CD14-positive monocyte (primary cell): ENCODE results near the gene CPB2. TPM values are rescaled to one million over a fixed set of nuclear protein-coding genes. Genes with fewer than 3 reads are reported as not detected.
A peak's percentile ranks its signal among the peaks of the same experiment; 100 is the strongest.

Source experiments
- DNase-seq, 3 donors: peaks; one replicate each; pipeline ENCODE4 v3.0.0-alpha.2; 2011 to 2022
- H2AFZ ChIP-seq: 2 replicates; pipeline ENCODE4 v1.6.0; 2012; ENCODE audit warnings: mild to moderate bottlenecking, low read depth, low read length, inconsistent platforms; ENCODE audit not compliant: insufficient read depth, poor library complexity, severe bottlenecking
- H3K27ac ChIP-seq, 2 donors: 1 replicate in 1 of 2; 2 replicates in 1 of 2; pipeline ENCODE4 v1.5.1; 2012 to 2013; ENCODE audit warnings: low read length in 2 of 2, control low read depth in 1 of 2, inconsistent platforms in 1 of 2, low read depth in 1 of 2, mild to moderate bottlenecking in 1 of 2
- H3K27me3 ChIP-seq, 2 donors: one replicate each; pipeline versions ENCODE4 v1.6.0 to v1.6.1; 2011 to 2013; ENCODE audit warnings: low read length in 2 of 2; ENCODE audit not compliant: control insufficient read depth in 2 of 2, insufficient read depth in 2 of 2
- H3K36me3 ChIP-seq, 2 donors: replicated peaks in 1 of 2; 1 replicate in 1 of 2; 2 replicates in 1 of 2; pipeline versions ENCODE4 v1.5.1 to v1.6.1; 2012 to 2013; ENCODE audit warnings: low read length in 2 of 2, control low read depth in 1 of 2, inconsistent platforms in 1 of 2, mild to moderate bottlenecking in 1 of 2; ENCODE audit not compliant: insufficient read depth in 2 of 2, control insufficient read depth in 1 of 2
- H3K4me1 ChIP-seq, 2 donors: 1 replicate in 1 of 2; 2 replicates in 1 of 2; pipeline versions ENCODE4 v1.5.1 to v1.6.1; 2012 to 2013; ENCODE audit warnings: low read length in 2 of 2, control low read depth in 1 of 2, inconsistent platforms in 1 of 2, mild to moderate bottlenecking in 1 of 2, moderate library complexity in 1 of 2; ENCODE audit not compliant: insufficient read depth in 2 of 2, control insufficient read depth in 1 of 2
- H3K4me2 ChIP-seq: replicated peaks from 2 replicates; pipeline ENCODE3; 2012; ENCODE audit warnings: low read length, moderate library complexity, mild to moderate bottlenecking; ENCODE audit not compliant: poor library complexity, severe bottlenecking; ENCODE audit errors: extremely low read depth
- H3K4me3 ChIP-seq, 3 experiments: fragments of 200-600 bp in 1 of 3; sonication (generic) in 1 of 3; replicated peaks in 1 of 3; 1 replicate in 2 of 3; 2 replicates in 1 of 3; pipeline ENCODE4 v1.5.1; 2011 to 2013; ENCODE audit warnings: low read length in 3 of 3, mild to moderate bottlenecking in 3 of 3, control low read depth in 2 of 3, low read depth in 2 of 3, inconsistent platforms in 1 of 3, moderate library complexity in 1 of 3
- H3K79me2 ChIP-seq: 2 replicates; pipeline ENCODE4 v1.6.0; 2012; ENCODE audit warnings: mild to moderate bottlenecking, control low read depth, inconsistent platforms, low read length, moderate library complexity; ENCODE audit not compliant: insufficient read depth
- H3K9ac ChIP-seq: 2 replicates; pipeline ENCODE4 v1.6.0; 2017; ENCODE audit warnings: low read length, mild to moderate bottlenecking; ENCODE audit not compliant: insufficient read depth, poor library complexity, severe bottlenecking
- H3K9me3 ChIP-seq, 2 donors: replicated peaks in 1 of 2; 1 replicate in 1 of 2; 2 replicates in 1 of 2; pipeline versions ENCODE4 v1.5.1 to v1.6.1; 2012 to 2013; ENCODE audit warnings: low read length in 2 of 2, control low read depth in 1 of 2; ENCODE audit not compliant: control insufficient read depth in 1 of 2, insufficient read depth in 1 of 2
- H4K20me1 ChIP-seq: 2 replicates; pipeline ENCODE4 v1.6.0; 2012; ENCODE audit warnings: mild to moderate bottlenecking, low read length, control low read depth, moderate library complexity; ENCODE audit not compliant: insufficient read depth
- H3K27ac Mint-ChIP-seq, 7 donors: one replicate each; pipeline ENCODE4 v1.8.0; 2020; ENCODE audit warnings: mild to moderate bottlenecking in 7 of 7, mixed read lengths in 7 of 7, moderate library complexity in 6 of 7, inconsistent platforms in 2 of 7
- H3K27me3 Mint-ChIP-seq, 3 donors: one replicate each; pipeline ENCODE4 v1.8.0; 2021 to 2022; ENCODE audit warnings: low read depth in 3 of 3, mild to moderate bottlenecking in 3 of 3, mixed read lengths in 3 of 3, moderate library complexity in 3 of 3, inconsistent platforms in 1 of 3
- H3K36me3 Mint-ChIP-seq, 2 donors: one replicate each; pipeline ENCODE4 v1.8.0; 2020; ENCODE audit warnings: mixed read lengths in 2 of 2, inconsistent platforms in 1 of 2, mild to moderate bottlenecking in 1 of 2
- H3K4me1 Mint-ChIP-seq: one replicate; pipeline ENCODE4 v1.8.0; 2020; ENCODE audit warnings: mild to moderate bottlenecking, mixed read lengths
- H3K4me3 Mint-ChIP-seq, 2 donors: one replicate each; pipeline ENCODE4 v1.8.0; 2020; ENCODE audit warnings: mild to moderate bottlenecking in 2 of 2, mixed read lengths in 2 of 2, moderate library complexity in 1 of 2
- H3K9me3 Mint-ChIP-seq, 7 donors: one replicate each; pipeline ENCODE4 v1.8.0; 2020 to 2022; ENCODE audit warnings: mixed read lengths in 7 of 7, mild to moderate bottlenecking in 6 of 7, moderate library complexity in 6 of 7, inconsistent platforms in 2 of 7
- CTCF ChIP-seq: fragments of 200-600 bp; IDR thresholded peaks from one replicate; pipeline ENCODE4 v1.8.0; 2022; ENCODE audit warnings: antibody characterized with exemption, mild to moderate bottlenecking
- WGBS: methylation state at CpG from one replicate; pipeline ENCODE4 v1.1.5; 2013; ENCODE audit warnings: missing lambda C conversion rate; ENCODE audit not compliant: insufficient coverage; 5-methylcytosine and 5-hydroxymethylcytosine counted together
- intact Hi-C, 2 donors: fragments of 100-400 bp; cut with micrococcal nuclease; formaldehyde crosslinking; loops; one replicate each; pipeline versions ENCODE4 v1.15.0 to v1.15.1; 2023
- polyA plus RNA-seq, 3 donors: library from polyadenylated mRNA; depleted of rRNA in 1 of 3; unstranded in 2 of 3; stranded (reverse) in 1 of 3; fragments of 300-500 nt in 2 of 3; fragments of >200 nt in 1 of 3; fragmentation: Illumina TruSeq in 2 of 3; gene quantifications; 1 replicate in 2 of 3; 2 replicates in 1 of 3; pipeline ENCODE4 v1.2.3, GENCODE V29; 2012 to 2021

Gene CPB2
- polyA plus RNA-seq, 3 donors = 0.15 to 0.18 TPM; not detected in 1

GRCh38 chr13:46143184-46143701 is 38.4 kb upstream of the CPB2 start:
- whole genome bisulfite sequencing = no CpG with 5 or more reads among the region's 4 CpGs
- no peak overlapping the region for H3K4me3 Mint-ChIP-seq

DNA sequence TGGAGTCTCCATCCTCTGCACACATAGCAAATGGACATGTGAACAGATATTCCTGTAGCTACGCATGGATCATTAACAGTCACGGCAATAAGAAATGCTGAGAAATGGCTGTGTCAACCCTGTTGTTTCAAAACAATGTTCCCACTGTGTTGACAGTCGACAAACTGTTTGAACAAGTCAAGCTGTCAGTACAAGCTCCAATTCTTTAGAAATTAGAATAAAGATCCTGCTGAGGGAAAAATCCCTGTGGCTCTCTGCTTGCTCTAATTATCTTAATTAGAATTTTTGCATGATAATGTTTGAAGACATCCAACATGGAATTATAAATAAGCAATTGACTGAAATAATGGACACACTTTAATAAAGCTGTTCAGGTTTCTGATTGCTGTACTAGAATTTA is 37.9 kb upstream of the CPB2 start:
- Histone ChIP-seq H3K9me3 (no peaks in the 10 kb centered on the region), H3K79me2 (peaks cover 89% of the 10 kb centered on the region), H3K4me3 (no peak overlapping the region), H3K9ac (no peak overlapping the region), H2AFZ (no peak overlapping the region), H3K4me1 (no peaks in the 10 kb centered on the region), H3K27ac (peak overlapping the region in 1 of 2 donors; percentile 20), H3K27me3 (no peaks in the 10 kb centered on the region), H3K4me2 (no peak overlapping the region), H3K36me3 (peaks cover 97 to 100% of the 10 kb centered on the region in 2 donors), H4K20me1 (peaks cover 100% of the 10 kb centered on the region)
- Mint-ChIP-seq H3K4me3 (no peak overlapping the region), H3K27me3 (no peaks in the 10 kb centered on the region), H3K36me3 (peaks cover 86 to 95% of the 10 kb centered on the region in 2 donors), H3K9me3 (no peaks in the 10 kb centered on the region), H3K4me1 (no peaks in the 10 kb centered on the region), H3K27ac (no peak overlapping the region)
- intact Hi-C loops = no loop called here
- 100% methylated on average over 3 of the region's 3 CpGs for WGBS
- no peak for TF ChIP-seq CTCF
- no peak for DNase-seq

More at GRCh38 chr13:46143184-46143701, 38.4 kb upstream of the CPB2 start:
- H3K4me1 Mint-ChIP-seq = no peaks in the 10 kb centered on the region
- peaks cover 97 to 100% of the 10 kb centered on the region in 2 donors for H3K36me3 ChIP-seq
- H3K9ac ChIP-seq = no peak overlapping the region
- H4K20me1 ChIP-seq = peaks cover 100% of the 10 kb centered on the region
- peak overlapping the region in 5 of 7 donors; percentile 6 to 48 (median 22) for H3K27ac Mint-ChIP-seq
- intact Hi-C loops = no loop called here
- peaks cover 89% of the 10 kb centered on the region for H3K79me2 ChIP-seq
- H3K9me3 Mint-ChIP-seq = no peaks in the 10 kb centered on the region
- peaks cover 86 to 95% of the 10 kb centered on the region in 2 donors for H3K36me3 Mint-ChIP-seq
- H3K27me3 ChIP-seq = no peaks in the 10 kb centered on the region
- TF ChIP-seq CTCF = no peak
- no peaks in the 10 kb centered on the region for H3K27me3 Mint-ChIP-seq
- DNase-seq = no peak
- no peaks in the 10 kb centered on the region for H3K9me3 ChIP-seq
- no peaks in the 10 kb centered on the region for H3K4me1 ChIP-seq
- no peak overlapping the region for H3K4me2 ChIP-seq
- no peak overlapping the region for H2AFZ ChIP-seq
- H3K4me3 ChIP-seq = no peak overlapping the region
- peak overlapping the region in 1 of 2 donors; percentile 20 for H3K27ac ChIP-seq
